Measurements from ENCODE around the gene OBSCN. TPM values are rescaled to one million over a fixed set of nuclear protein-coding genes. Genes with fewer than 3 reads are reported as not detected.
A peak's percentile ranks its signal among the peaks of the same experiment; 100 is the strongest.

Gene OBSCN
- total and polyA plus RNA-seq, 2 of the 4 experiments (the other 2 are of a cell fraction) = 4.1 to 9.5 TPM

- Histone ChIP-seq H3K9ac (ENCODE audit: low read depth, low read length) (no peak overlapping the region), H2BK5ac (ENCODE audit: low read depth, low read length, poor library complexity, severe bottlenecking) (no peak overlapping the region), H3K4me2 (ENCODE audit: low read depth, low read length) (no peak overlapping the region), H3K18ac (ENCODE audit: low read depth, low read length) (no peak overlapping the region), H2BK120ac (ENCODE audit: low read depth, low read length) (no peak overlapping the region), H4K8ac (ENCODE audit: low read depth in 2 of 2, low read length in 2 of 2) (no peak overlapping the region), H3K23ac (ENCODE audit: low read depth, low read length) (no peak overlapping the region), H4K5ac (ENCODE audit: low read depth, low read length) (no peak overlapping the region), H3K27ac (ENCODE audit: insufficient read depth, low read length) (no peak overlapping the region), H4K20me1 (ENCODE audit: insufficient read depth, low read length) (no peaks in the 10 kb centered on the region), H2AK9ac (replicated peaks; ENCODE audit: low read depth, low read length, poor library complexity) (peak overlapping the region; percentile 45), H4K91ac (ENCODE audit: insufficient read depth, low read depth, low read length) (no peak overlapping the region), H3K4ac (ENCODE audit: low read depth, low read length) (no peak overlapping the region), H2AFZ (replicated peaks; ENCODE audit: low read length, poor library complexity) (no peak overlapping the region), H3K79me1 (ENCODE audit: low read depth in 1 of 2, low read length in 2 of 2) (no peaks in the 10 kb centered on the region), H3K27me3 (ENCODE audit: control insufficient read depth, insufficient read depth, low read length) (no peaks in the 10 kb centered on the region), H3K9me1 (ENCODE audit: insufficient read depth, low read length) (no peaks in the 10 kb centered on the region), H3K36me3 (ENCODE audit: control insufficient read depth, insufficient read depth, low read length) (peaks cover 30% of the 10 kb centered on the region), H3K14ac (replicated peaks; ENCODE audit: low read depth, low read length) (no peak overlapping the region), H3K4me3 (ENCODE audit: insufficient read depth, low read depth, low read length) (no peak overlapping the region), H2BK15ac (ENCODE audit: low read depth, low read length) (no peak overlapping the region), H2BK20ac (ENCODE audit: low read depth, low read length) (no peak overlapping the region), H3K9me3 (ENCODE audit: control insufficient read depth, insufficient read depth, low read length) (peaks cover 10% of the 10 kb centered on the region), H3K4me1 (ENCODE audit: control insufficient read depth, insufficient read depth, low read length) (no peaks in the 10 kb centered on the region), H3K56ac (ENCODE audit: extremely low read depth, insufficient read depth, low read length) (no peak overlapping the region), H2AK5ac (ENCODE audit: low read depth, low read length) (no peak overlapping the region)
- POLR2A ChIA-PET (ENCODE audit: unreplicated experiment) = no interaction called here
- CTCF ChIA-PET = no interaction called here
- ATAC-seq (ENCODE audit: low read depth) = no peak
- intact Hi-C loops (cut with micrococcal nuclease) (no loop called here), in situ Hi-C loops (cut with MboI; ENCODE audit: low sequenced_read_pairs) (no loop called here), dilution Hi-C loops (cut with HindIII; ENCODE audit: low sequenced_read_pairs, unreplicated experiment) (no loop called here)
- TF ChIP-seq RCOR1 (IDR thresholded peaks at IDR 0.05; ENCODE audit: insufficient replicate concordance, low read length) (no peak), BHLHE40 (IDR thresholded peaks at IDR 0.05; ENCODE audit: low read depth, low read length) (no peak), POLR2A (IDR thresholded peaks at IDR 0.05; ENCODE audit: low read depth, low read length) (no peak), MXI1 (IDR thresholded peaks at IDR 0.05; ENCODE audit: borderline replicate concordance, low read depth, low read length) (no peak), MAZ (IDR thresholded peaks at IDR 0.05; ENCODE audit: borderline replicate concordance, low read depth, low read length) (no peak), FOS (IDR thresholded peaks at IDR 0.05; ENCODE audit: low read depth, low read length) (no peak), RAD21 (IDR thresholded peaks at IDR 0.05; ENCODE audit: low read length) (no peak), CTCF (conservative IDR thresholded peaks at IDR 0.05; ENCODE audit: low read depth, low read length) (no peak), MAFK (IDR thresholded peaks at IDR 0.05; ENCODE audit: low read depth, low read length) (no peak), CEBPB (IDR thresholded peaks at IDR 0.05; ENCODE audit: low read depth, low read length) (no peak), ELK1 (IDR thresholded peaks at IDR 0.05; ENCODE audit: borderline replicate concordance, low read depth, low read length) (no peak), RFX5 (IDR thresholded peaks at IDR 0.05; ENCODE audit: low read depth, low read length) (no peak), SMC3 (IDR thresholded peaks at IDR 0.05; ENCODE audit: low read depth, low read length) (no peak), NFE2L2 (IDR thresholded peaks at IDR 0.05; ENCODE audit: low read depth, low read length) (no peak), CHD1 (IDR thresholded peaks at IDR 0.05; ENCODE audit: low read depth, low read length) (no peak)
- TF ChIP-seq, protein P1, sequence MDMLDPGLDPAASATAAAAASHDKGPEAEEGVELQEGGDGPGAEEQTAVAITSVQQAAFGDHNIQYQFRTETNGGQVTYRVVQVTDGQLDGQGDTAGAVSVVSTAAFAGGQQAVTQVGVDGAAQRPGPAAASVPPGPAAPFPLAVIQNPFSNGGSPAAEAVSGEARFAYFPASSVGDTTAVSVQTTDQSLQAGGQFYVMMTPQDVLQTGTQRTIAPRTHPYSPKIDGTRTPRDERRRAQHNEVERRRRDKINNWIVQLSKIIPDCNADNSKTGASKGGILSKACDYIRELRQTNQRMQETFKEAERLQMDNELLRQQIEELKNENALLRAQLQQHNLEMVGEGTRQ (IDR thresholded peaks at IDR 0.05; ENCODE audit: low read depth, low read length) = no peak
- WGBS, 2 experiments (ENCODE audit: extremely low coverage in 2 of 2, insufficient read length in 1 of 2) = 65% methylated on average over 2 of the region's 2 CpGs; no CpG with 5 or more reads in 1 of the 2 experiments
- DNase-seq = no peak
- BruUV-seq (replicated peaks) = no TSS peak
These were observed 90.0 kb downstream of the OBSCN start for GRCh38 chr1:228297822-228298221.
